HG02678 (cell line): Measurements from ENCODE around the gene CAMK2N2.
"Not testable (repeated sequence)": the region's sequence is repeated elsewhere in the genome, so short reads cannot be mapped to it uniquely, and the experiment has no call there.

Experiments
- ATAC-seq: cut with Tn5 transposase; IDR thresholded peaks from one replicate; pipeline ENCODE4 v1.9.1; 2021; ENCODE audit warnings: mild to moderate bottlenecking, moderate library complexity; ENCODE audit not compliant: unreplicated experiment

Gene CAMK2N2

GRCh38 chr3:184275961-184276910 lies 14.9 kb upstream of the CAMK2N2 start, which contains the start of gene ECE2:
ECE2 (plus strand) TSS chr3:184276022; CDS start chr3:184276154, 132 bp downstream.
- ATAC-seq = no peak

GRCh38 chr3:184275381-184275701 lies 14.0 kb upstream of the CAMK2N2 start:
- ATAC-seq = no peak

- no peak for ATAC-seq
These were observed 10.9 kb upstream of the CAMK2N2 start for GRCh38 chr3:184272269-184272668.

- not testable (repeated sequence) for ATAC-seq
These were observed 5.9 kb upstream of the CAMK2N2 start for GRCh38 chr3:184267249-184267648.

GRCh38 chr3:184262764-184263179 lies 1.4 kb upstream of the CAMK2N2 start:
- no peak for ATAC-seq

- ATAC-seq = no peak
These were observed 756 bp upstream of the CAMK2N2 start for GRCh38 chr3:184261854-184262763.

GRCh38 chr3:184260724-184261269 lies 556 bp downstream of the CAMK2N2 start:
- no peak for ATAC-seq

- ATAC-seq = no peak
These were observed 1.3 kb downstream of the CAMK2N2 start for GRCh38 chr3:184259878-184260723.

GRCh38 chr3:184259396-184259877 lies 1.9 kb downstream of the CAMK2N2 start:
- ATAC-seq = no peak

- ATAC-seq = no peak
These were observed 2.4 kb downstream of the CAMK2N2 start for GRCh38 chr3:184258926-184259325.

- no peak for ATAC-seq
These were observed 4.1 kb downstream of the CAMK2N2 start for GRCh38 chr3:184257083-184257915.

- no peak for ATAC-seq
These were observed 5.9 kb downstream of the CAMK2N2 start for GRCh38 chr3:184255291-184256039.

- ATAC-seq = peak; percentile 67
These were observed 11.1 kb downstream of the CAMK2N2 start for GRCh38 chr3:184250167-184250828.

GRCh38 chr3:184249412-184250166 lies 11.8 kb downstream of the CAMK2N2 start, which contains the start of gene EEF1AKMT4:
EEF1AKMT4 (plus strand) TSS chr3:184249672; CDS start chr3:184249695, 23 bp downstream.
- ATAC-seq = peak; percentile 92

GRCh38 chr3:184248454-184249411 lies 12.6 kb downstream of the CAMK2N2 start, which contains the start of gene ALG3:
ALG3 (minus strand) TSS chr3:184248962; CDS start chr3:184248940, 22 bp downstream.
- ATAC-seq = peak; percentile 50

GRCh38 chr3:184242297-184242685 lies 19.1 kb downstream of the CAMK2N2 start:
- no peak for ATAC-seq
